Erythroblast (primary cell): Measurements from ENCODE around the gene ZNF513.

Experiments used
- GATA1 ChIP-seq: IDR thresholded peaks from 2 replicates; pipeline ENCODE4 v1.6.1; 2011; ENCODE audit warnings: low read depth, mild to moderate bottlenecking, control low read depth, low read length, moderate library complexity
- POLR2A ChIP-seq: IDR thresholded peaks from 2 replicates; pipeline ENCODE4 v1.6.1; 2011; ENCODE audit warnings: mild to moderate bottlenecking, low read length

DNA sequence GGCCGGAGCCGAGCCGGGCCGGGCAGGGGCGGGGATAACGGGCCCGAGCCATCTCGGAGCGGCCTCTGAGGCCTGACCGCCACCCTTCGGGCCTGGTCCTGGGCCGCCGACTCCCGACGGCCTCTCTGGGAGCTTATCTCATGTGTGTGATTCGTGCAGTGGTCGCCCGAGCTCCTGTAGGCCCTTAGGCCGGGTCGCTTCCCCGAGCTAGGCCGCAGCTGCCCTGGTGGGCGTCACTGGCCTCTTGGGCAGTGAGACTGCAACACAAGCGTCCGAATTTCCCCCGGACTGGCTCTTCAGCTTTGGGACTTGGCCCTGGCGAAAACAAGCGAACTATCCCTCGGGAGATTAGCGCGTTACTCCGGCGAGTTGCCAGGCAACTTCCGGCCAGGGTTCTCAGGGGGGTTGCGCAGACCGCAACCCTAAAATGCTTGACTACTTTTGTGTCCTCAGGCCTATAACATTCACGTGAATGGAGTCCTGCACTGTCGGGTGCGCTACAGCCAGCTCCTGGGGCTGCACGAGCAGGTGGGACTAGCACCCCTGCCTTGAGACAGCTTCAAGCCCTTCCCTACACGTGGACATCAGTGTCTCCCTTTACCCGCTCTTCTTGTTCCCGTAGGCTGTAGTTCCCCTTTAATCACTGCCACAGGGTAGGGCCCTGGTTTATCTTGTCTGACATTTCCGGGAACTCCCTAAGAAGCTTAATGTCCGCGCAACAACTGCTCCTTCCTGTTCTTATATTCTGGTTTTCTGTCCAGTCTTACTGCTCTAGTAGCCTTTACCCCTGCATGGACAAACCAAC lies 9.5 kb downstream of the ZNF513 start:
- no peak for TF ChIP-seq POLR2A
- no peak for TF ChIP-seq GATA1
